LNCaP clone FGC (cell line): ENCODE data around the gene RBFOX2.

Experiments
- DNase-seq: peaks from one replicate; pipeline ENCODE4 v3.0.0-alpha.2; 2011; ENCODE audit warnings: low read depth
- H3K4me3 ChIP-seq: 2 replicates; pipeline ENCODE4 v1.5.1; 2011; ENCODE audit warnings: mild to moderate bottlenecking, low read depth, low read length, control low read depth
- CTCF ChIP-seq: IDR thresholded peaks from 2 replicates; pipeline ENCODE4 v1.5.1; 2012; ENCODE audit warnings: mild to moderate bottlenecking; ENCODE audit not compliant: control insufficient read depth, insufficient read depth; ENCODE audit errors: extremely low read depth

The RBFOX2 gene

GRCh38 chr22:36042240-36042639, 13.6 kb upstream of the RBFOX2 start:
- DNase-seq: no peak
- H3K4me3 ChIP-seq: no peak overlapping the region
- TF ChIP-seq CTCF: no peak

GRCh38 chr22:36039125-36039524, 10.5 kb upstream of the RBFOX2 start:
- no peak overlapping the region for H3K4me3 ChIP-seq
- no peak for TF ChIP-seq CTCF
- DNase-seq: no peak

- H3K4me3 ChIP-seq: no peak overlapping the region
- TF ChIP-seq CTCF: no peak
- no peak for DNase-seq
These were observed 8.6 kb upstream of the RBFOX2 start for GRCh38 chr22:36037102-36037758.

- H3K4me3 ChIP-seq: no peak overlapping the region
- DNase-seq: no peak
- no peak for TF ChIP-seq CTCF
These were observed 7.6 kb upstream of the RBFOX2 start for GRCh38 chr22:36036167-36036624.

- TF ChIP-seq CTCF: no peak
- H3K4me3 ChIP-seq: no peak overlapping the region
- DNase-seq: no peak
These were observed 4.0 kb upstream of the RBFOX2 start for GRCh38 chr22:36032611-36033010.

GRCh38 chr22:36029406-36029755, 757 bp upstream of the RBFOX2 start:
- TF ChIP-seq CTCF: no peak
- H3K4me3 ChIP-seq: peak overlapping the region; percentile 28
- no peak for DNase-seq
